ENCODE measurements around the gene PARD3. TPM values are rescaled to one million over a fixed set of nuclear protein-coding genes. Genes with fewer than 3 reads are reported as not detected.

The PARD3 gene
- polyA plus RNA-seq, 1 donor from 2014 or later: 12.4 TPM

DNA sequence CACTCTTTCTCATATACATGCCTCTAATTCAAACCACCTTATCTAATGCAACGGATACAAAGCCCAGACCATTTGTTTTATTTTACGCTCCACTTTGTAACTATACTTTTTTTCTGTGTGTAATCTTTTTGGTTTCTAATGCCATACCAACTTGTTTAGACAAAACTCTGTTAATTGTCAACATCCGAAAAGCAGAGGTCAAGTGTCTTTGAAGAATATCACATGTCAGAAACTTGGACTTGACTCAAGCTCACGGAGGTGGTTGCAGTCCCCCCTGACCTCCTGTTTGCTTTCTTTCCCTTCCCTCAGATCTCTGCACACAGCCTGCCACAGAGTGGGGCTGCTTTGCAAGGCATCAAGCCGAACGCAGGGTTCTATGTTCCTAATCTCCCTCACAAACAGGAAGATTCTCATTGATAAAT, 698.9 kb downstream of the PARD3 start:
- Histone ChIP-seq H3K9me3 (ENCODE audit: low read length) (no peaks in the 10 kb centered on the region), H3K4me3 (ENCODE audit: low read length) (no peak overlapping the region), H3K9ac (ENCODE audit: low read length) (no peak overlapping the region), H3K4me2 (ENCODE audit: low read length) (no peak overlapping the region), H3K79me2 (replicated peaks; ENCODE audit: insufficient read depth, low read length) (no peaks in the 10 kb centered on the region), H3K27me3 (ENCODE audit: insufficient read depth, low read depth, low read length) (no peaks in the 10 kb centered on the region), H3F3A (ENCODE audit: insufficient read depth, low read length, poor library complexity, severe bottlenecking) (no peaks in the 10 kb centered on the region), H2AFZ (ENCODE audit: low read depth, low read length) (no peak overlapping the region), H4K20me1 (ENCODE audit: insufficient read depth) (no peaks in the 10 kb centered on the region), H3K36me3 (ENCODE audit: insufficient read depth, low read length) (no peaks in the 10 kb centered on the region), H3K9me2 (ENCODE audit: insufficient read depth, low read length) (no peaks in the 10 kb centered on the region), H3K27ac (ENCODE audit: low read length) (no peak overlapping the region)
- TF ChIP-seq RAD21 (conservative IDR thresholded peaks at IDR 0.05): no peak
- TF ChIP-seq POLR2AphosphoS5 (IDR thresholded peaks at IDR 0.05): no peak
- TF ChIP-seq TAF1 (IDR thresholded peaks at IDR 0.05; ENCODE audit: low read depth): no peak
- TF ChIP-seq, protein P1, sequence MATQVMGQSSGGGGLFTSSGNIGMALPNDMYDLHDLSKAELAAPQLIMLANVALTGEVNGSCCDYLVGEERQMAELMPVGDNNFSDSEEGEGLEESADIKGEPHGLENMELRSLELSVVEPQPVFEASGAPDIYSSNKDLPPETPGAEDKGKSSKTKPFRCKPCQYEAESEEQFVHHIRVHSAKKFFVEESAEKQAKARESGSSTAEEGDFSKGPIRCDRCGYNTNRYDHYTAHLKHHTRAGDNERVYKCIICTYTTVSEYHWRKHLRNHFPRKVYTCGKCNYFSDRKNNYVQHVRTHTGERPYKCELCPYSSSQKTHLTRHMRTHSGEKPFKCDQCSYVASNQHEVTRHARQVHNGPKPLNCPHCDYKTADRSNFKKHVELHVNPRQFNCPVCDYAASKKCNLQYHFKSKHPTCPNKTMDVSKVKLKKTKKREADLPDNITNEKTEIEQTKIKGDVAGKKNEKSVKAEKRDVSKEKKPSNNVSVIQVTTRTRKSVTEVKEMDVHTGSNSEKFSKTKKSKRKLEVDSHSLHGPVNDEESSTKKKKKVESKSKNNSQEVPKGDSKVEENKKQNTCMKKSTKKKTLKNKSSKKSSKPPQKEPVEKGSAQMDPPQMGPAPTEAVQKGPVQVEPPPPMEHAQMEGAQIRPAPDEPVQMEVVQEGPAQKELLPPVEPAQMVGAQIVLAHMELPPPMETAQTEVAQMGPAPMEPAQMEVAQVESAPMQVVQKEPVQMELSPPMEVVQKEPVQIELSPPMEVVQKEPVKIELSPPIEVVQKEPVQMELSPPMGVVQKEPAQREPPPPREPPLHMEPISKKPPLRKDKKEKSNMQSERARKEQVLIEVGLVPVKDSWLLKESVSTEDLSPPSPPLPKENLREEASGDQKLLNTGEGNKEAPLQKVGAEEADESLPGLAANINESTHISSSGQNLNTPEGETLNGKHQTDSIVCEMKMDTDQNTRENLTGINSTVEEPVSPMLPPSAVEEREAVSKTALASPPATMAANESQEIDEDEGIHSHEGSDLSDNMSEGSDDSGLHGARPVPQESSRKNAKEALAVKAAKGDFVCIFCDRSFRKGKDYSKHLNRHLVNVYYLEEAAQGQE (IDR thresholded peaks at IDR 0.05; ENCODE audit: borderline replicate concordance): no peak
- no peak for TF ChIP-seq EP300 (conservative IDR thresholded peaks at IDR 0.05; ENCODE audit: poor library complexity, severe bottlenecking)
- TF ChIP-seq, protein P2, sequence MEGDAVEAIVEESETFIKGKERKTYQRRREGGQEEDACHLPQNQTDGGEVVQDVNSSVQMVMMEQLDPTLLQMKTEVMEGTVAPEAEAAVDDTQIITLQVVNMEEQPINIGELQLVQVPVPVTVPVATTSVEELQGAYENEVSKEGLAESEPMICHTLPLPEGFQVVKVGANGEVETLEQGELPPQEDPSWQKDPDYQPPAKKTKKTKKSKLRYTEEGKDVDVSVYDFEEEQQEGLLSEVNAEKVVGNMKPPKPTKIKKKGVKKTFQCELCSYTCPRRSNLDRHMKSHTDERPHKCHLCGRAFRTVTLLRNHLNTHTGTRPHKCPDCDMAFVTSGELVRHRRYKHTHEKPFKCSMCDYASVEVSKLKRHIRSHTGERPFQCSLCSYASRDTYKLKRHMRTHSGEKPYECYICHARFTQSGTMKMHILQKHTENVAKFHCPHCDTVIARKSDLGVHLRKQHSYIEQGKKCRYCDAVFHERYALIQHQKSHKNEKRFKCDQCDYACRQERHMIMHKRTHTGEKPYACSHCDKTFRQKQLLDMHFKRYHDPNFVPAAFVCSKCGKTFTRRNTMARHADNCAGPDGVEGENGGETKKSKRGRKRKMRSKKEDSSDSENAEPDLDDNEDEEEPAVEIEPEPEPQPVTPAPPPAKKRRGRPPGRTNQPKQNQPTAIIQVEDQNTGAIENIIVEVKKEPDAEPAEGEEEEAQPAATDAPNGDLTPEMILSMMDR (IDR thresholded peaks at IDR 0.05; ENCODE audit: poor library complexity, severe bottlenecking): no peak
- no peak for TF ChIP-seq EZH2 (IDR thresholded peaks at IDR 0.05; ENCODE audit: borderline replicate concordance, insufficient read depth, low read length, poor library complexity, severe bottlenecking)
- no peak for TF ChIP-seq SMC3 (conservative IDR thresholded peaks at IDR 0.05; ENCODE audit: poor library complexity)
- TF ChIP-seq MXI1 (conservative IDR thresholded peaks at IDR 0.05; ENCODE audit: poor library complexity, severe bottlenecking): no peak

DNA sequence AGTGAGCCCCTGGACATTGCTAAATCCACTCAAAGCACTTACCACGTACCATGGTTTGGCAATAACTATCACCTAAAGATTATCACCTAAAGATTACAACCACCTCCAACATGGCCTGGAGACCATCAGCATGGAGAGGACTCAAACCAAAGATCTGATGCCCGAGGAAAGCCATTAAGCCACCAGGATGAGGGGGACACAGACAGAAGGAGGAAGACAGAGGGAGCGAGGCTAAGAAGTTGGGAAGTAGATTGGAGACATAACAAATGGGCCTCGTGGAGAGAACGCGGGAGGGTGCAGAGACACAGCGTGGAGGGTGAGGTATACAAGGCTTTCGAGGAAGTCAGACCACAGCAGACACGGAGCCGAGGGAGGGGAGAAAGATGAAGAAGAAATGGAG, 700.2 kb downstream of the PARD3 start:
- H2AFZ ChIP-seq (ENCODE audit: low read depth, low read length): no peak overlapping the region
- H3K9me2 ChIP-seq (ENCODE audit: insufficient read depth, low read length): no peaks in the 10 kb centered on the region
- no peaks in the 10 kb centered on the region for H3K9me3 ChIP-seq (ENCODE audit: low read length)
- no peak for TF ChIP-seq EP300 (conservative IDR thresholded peaks at IDR 0.05; ENCODE audit: poor library complexity, severe bottlenecking)
- TF ChIP-seq RAD21 (conservative IDR thresholded peaks at IDR 0.05): no peak
- no peak for TF ChIP-seq SMC3 (conservative IDR thresholded peaks at IDR 0.05; ENCODE audit: poor library complexity)
- TF ChIP-seq, protein P2 (IDR thresholded peaks at IDR 0.05; ENCODE audit: poor library complexity, severe bottlenecking): no peak
- TF ChIP-seq TAF1 (IDR thresholded peaks at IDR 0.05; ENCODE audit: low read depth): no peak
- TF ChIP-seq POLR2AphosphoS5 (IDR thresholded peaks at IDR 0.05): no peak
- TF ChIP-seq MXI1 (conservative IDR thresholded peaks at IDR 0.05; ENCODE audit: poor library complexity, severe bottlenecking): no peak
- TF ChIP-seq, protein P1 (IDR thresholded peaks at IDR 0.05; ENCODE audit: borderline replicate concordance): no peak
- no peak for TF ChIP-seq EZH2 (IDR thresholded peaks at IDR 0.05; ENCODE audit: borderline replicate concordance, insufficient read depth, low read length, poor library complexity, severe bottlenecking)
- no peak overlapping the region for H3K4me2 ChIP-seq (ENCODE audit: low read length)
- no peaks in the 10 kb centered on the region for H3K27me3 ChIP-seq (ENCODE audit: insufficient read depth, low read depth, low read length)
- H3K27ac ChIP-seq (ENCODE audit: low read length): no peak overlapping the region
- H3F3A ChIP-seq (ENCODE audit: insufficient read depth, low read length, poor library complexity, severe bottlenecking): no peaks in the 10 kb centered on the region
- no peaks in the 10 kb centered on the region for H4K20me1 ChIP-seq (ENCODE audit: insufficient read depth)
- H3K9ac ChIP-seq (ENCODE audit: low read length): no peak overlapping the region
- no peaks in the 10 kb centered on the region for H3K79me2 ChIP-seq (replicated peaks; ENCODE audit: insufficient read depth, low read length)
- no peaks in the 10 kb centered on the region for H3K36me3 ChIP-seq (ENCODE audit: insufficient read depth, low read length)
- no peak overlapping the region for H3K4me3 ChIP-seq (ENCODE audit: low read length)
